Cardiac fibroblast (primary cell): ENCODE data around the gene CEP350.
A peak's percentile ranks its signal among the peaks of the same experiment; 100 is the strongest.

Experiments used
- DNase-seq, 2 donors: peaks; one replicate each; pipeline versions ENCODE4 v3.0.0 to v3.0.0-alpha.2; 2010; ENCODE audit warnings: low read depth in 2 of 2
- H3K4me3 ChIP-seq, 2 donors: replicated peaks in 1 of 2; 1 replicate in 1 of 2; 2 replicates in 1 of 2; pipeline ENCODE4 v1.5.1; 2011; ENCODE audit warnings: low read depth in 2 of 2, low read length in 2 of 2, mild to moderate bottlenecking in 2 of 2, moderate library complexity in 1 of 2
- TF ChIP-seq, protein P1 (sequence below): IDR thresholded peaks from one replicate; pipeline ENCODE4 v1.5.1; 2011; ENCODE audit warnings: low read depth, mild to moderate bottlenecking, low read length, inconsistent platforms

The CEP350 gene

GRCh38 chr1:180112984-180113647, 158.5 kb downstream of the CEP350 start:
- no peak overlapping the region for H3K4me3 ChIP-seq
- peak; percentile 40 to 74 for DNase-seq
- TF ChIP-seq, protein P1, sequence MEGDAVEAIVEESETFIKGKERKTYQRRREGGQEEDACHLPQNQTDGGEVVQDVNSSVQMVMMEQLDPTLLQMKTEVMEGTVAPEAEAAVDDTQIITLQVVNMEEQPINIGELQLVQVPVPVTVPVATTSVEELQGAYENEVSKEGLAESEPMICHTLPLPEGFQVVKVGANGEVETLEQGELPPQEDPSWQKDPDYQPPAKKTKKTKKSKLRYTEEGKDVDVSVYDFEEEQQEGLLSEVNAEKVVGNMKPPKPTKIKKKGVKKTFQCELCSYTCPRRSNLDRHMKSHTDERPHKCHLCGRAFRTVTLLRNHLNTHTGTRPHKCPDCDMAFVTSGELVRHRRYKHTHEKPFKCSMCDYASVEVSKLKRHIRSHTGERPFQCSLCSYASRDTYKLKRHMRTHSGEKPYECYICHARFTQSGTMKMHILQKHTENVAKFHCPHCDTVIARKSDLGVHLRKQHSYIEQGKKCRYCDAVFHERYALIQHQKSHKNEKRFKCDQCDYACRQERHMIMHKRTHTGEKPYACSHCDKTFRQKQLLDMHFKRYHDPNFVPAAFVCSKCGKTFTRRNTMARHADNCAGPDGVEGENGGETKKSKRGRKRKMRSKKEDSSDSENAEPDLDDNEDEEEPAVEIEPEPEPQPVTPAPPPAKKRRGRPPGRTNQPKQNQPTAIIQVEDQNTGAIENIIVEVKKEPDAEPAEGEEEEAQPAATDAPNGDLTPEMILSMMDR: no peak

DNA sequence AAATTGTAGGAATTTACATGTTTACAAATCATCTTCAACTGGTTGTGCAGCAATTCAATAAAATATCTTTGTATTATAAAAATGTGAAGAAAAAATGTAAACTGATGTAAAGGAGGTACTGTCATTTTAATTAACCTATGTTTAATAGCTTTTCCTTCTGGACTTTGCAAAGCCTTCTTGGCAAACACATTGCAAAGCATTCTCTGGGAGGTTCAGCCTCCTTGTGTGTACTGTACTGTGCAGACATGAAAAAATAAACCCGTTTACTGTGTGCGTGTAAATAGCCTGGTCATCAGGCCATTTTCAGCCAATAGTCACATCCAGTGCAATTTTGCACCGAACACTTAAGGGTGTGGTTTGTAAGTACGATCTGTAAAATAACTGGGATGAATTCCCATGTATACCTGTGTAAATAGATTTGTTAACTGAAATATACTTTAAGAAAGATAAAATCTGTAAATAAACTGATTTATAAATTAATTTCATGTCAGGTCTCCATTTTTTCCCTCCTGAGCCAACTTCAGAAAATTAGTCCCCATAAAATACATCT, 159.9 kb downstream of the CEP350 start:
- DNase-seq: no peak
- no peak overlapping the region for H3K4me3 ChIP-seq
- TF ChIP-seq, protein P1: no peak

- DNase-seq: peak in 1 of 2 donors; percentile 60
- H3K4me3 ChIP-seq: no peak overlapping the region
- TF ChIP-seq, protein P1: no peak
Observed at GRCh38 chr1:180116964-180117763, 162.6 kb downstream of the CEP350 start.

DNA sequence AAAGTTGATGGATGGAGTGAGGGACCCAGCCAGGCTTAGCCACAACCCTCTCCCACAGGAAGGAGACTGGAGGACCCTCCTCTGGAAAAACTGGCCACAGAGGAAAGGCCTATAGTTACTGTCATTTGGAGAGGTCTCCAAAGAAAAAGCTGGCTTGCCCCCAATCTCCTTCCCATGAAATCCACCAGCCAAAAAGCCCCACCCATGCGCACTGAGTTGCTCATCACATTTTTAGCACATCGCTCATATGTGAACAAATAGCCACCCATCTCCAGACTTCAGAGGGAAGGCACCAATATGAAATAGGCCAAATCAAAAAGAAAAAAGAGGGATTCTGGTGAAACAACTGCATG, 163.1 kb downstream of the CEP350 start:
- TF ChIP-seq, protein P1: no peak
- DNase-seq: peak; percentile 65 to 84
- H3K4me3 ChIP-seq: no peak overlapping the region

DNA sequence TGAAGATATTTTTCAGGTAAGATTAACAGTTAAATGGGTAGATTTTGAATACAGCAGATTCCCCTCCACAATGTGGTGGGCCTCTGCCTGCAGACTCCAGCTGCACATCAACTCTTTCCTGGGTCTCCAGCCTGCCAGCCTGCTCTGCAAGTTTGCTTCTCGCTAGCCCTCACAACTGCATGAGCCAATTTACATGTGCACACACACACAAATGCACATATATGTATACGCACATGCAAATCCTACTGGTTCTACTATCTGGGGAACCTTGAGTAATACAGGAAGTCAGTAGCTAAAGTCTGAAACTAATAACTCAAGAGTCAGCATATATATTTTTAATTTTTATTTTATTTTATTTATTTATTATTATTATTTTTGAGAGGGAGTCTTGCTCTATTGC, 165.2 kb downstream of the CEP350 start:
- no peak for DNase-seq
- no peak overlapping the region for H3K4me3 ChIP-seq
- TF ChIP-seq, protein P1: no peak

DNA sequence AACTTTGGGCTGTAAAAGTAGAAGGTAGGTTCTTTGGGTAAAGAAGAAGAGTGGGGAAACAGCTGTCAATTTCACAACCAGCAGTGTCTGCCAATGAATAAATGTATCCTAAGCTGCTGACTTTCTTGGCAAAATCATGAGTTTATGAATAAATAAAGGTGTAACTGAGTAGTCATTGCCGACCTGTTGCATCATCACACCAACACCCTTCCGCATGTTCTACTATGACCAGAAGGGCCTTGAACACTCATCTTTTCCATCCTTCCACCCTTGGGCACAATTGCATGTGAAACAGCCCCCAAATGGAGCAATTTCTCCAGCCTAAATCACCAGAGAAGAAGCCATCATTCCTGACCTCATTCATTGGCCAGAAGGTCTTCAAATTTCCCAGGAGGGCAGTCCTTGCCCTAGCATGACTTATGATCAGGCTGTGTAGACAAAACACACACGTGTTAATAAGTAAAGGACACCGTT, 168.9 kb downstream of the CEP350 start:
- H3K4me3 ChIP-seq: no peak overlapping the region
- peak; percentile 36 to 90 for DNase-seq
- TF ChIP-seq, protein P1: no peak
